Thyroid gland (tissue), 4 donors: ENCODE measurements around the gene AGBL1.

ENCODE experiments used
- CTCF ChIP-seq, 6 experiments: fragments of 200-600 bp in 3 of 6; fragments of 450-650 bp in 3 of 6; sonication (generic) in 3 of 6; IDR thresholded peaks; one replicate each; pipeline ENCODE4 v1.5.1; 2016 to 2019; ENCODE audit warnings: antibody characterized with exemption in 6 of 6, mild to moderate bottlenecking in 2 of 6, inconsistent platforms in 1 of 6, moderate library complexity in 1 of 6
- POLR2A ChIP-seq, 2 donors: fragments of 450-650 bp; IDR thresholded peaks; one replicate each; pipeline ENCODE4 v1.6.1; 2017; ENCODE audit warnings: antibody characterized with exemption in 2 of 2, mild to moderate bottlenecking in 2 of 2, moderate library complexity in 1 of 2

DNA sequence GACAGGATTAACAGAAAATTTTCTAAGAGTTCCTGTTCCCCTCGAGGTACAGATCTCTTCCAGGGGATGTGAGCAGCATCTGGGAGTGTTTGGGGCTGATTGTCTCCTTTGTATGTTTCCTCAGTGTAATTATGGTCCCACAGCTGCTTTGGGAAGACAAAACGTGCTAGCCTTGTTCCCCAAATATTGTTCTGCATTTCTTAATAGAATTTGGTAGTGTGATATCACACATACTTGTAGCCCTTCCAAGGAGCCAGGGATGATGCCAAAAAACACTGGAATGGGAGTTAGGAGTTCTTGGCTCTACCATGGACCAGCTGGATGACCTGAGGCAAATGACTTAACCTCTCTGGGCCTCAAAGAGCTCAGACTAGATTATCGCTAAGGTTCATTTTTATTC lies 19.0 kb upstream of the AGBL1 start:
- TF ChIP-seq CTCF (IDR thresholded peaks at IDR 0.05) = no peak
- no peak for TF ChIP-seq POLR2A (IDR thresholded peaks at IDR 0.05)
